Heart left ventricle (tissue), 13 donors: Measurements from ENCODE around the gene PPP4R1.

Experiments
- POLR2A ChIP-seq, 2 donors: fragments of 450-650 bp; IDR thresholded peaks; one replicate each; pipeline ENCODE4 v1.6.1; 2017; ENCODE audit warnings: antibody characterized with exemption in 2 of 2, mild to moderate bottlenecking in 2 of 2, moderate library complexity in 2 of 2
- TF ChIP-seq, protein P1 (sequence below), 12 donors: fragments of 200-600 bp; sonication (generic) in 4 of 12; IDR thresholded peaks; one replicate each; pipeline versions ENCODE4 v1.5.0 to v1.8.0; 2018 to 2022; ENCODE audit warnings: antibody characterized with exemption in 12 of 12, mild to moderate bottlenecking in 5 of 12
- donor health status: ischemic (EF 13 %, LVEDD 7.1; RV severe dilation, severe dysfunction).
- donor health status: DM: no; HTN: yes; CAD: no.
- donor health status: DM: no; HTN: no; CAD: no.
- donor health status: ischemic (EF 25% LVEDD 6.9; RV normal size, moderate dysfunction).
- donor health status: ischemic (EF 25% LVEDD 5.7; RV mildly dilated, moderate dysfunction).
- donor health status: ischemic (EF 35%, LVEDD 5.7; RV mildly dilated, moderate dysfunction).
- donor health status: nonischemic (EF 11% LVEDD 7.7; RV severe dilation, severe dysfunction).
- donor health status: DM: yes; HTN: yes; CAD: no.
- donor health status: PGD.
- donor health status: ischemic (EF 29% LVEDD 5.4; RV normal size, mild dysfunction).
- donor health status: nonischemic (EF 23%, LVEDD 6.1; RV moderate dilation, normal function).

DNA sequence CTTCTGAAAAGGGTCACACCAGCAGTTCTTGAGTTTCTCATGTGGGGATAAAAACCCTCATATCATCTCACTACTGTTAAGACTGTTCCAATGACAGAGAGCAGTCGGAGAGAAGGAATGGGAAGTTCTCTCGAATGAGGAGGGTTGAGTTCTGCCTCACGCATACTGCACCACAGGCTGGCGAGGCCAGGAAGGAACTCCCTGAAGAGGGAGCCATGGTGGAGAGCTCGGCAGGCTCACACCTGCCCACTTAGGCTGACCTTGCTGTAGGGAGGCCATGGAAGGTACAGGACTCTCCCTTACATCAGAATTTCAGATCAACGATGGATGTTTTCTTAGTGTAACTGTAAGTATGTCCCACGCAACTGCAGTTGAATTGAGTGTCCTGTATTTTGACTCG is 74.4 kb downstream of the PPP4R1 start:
- TF ChIP-seq, protein P1, sequence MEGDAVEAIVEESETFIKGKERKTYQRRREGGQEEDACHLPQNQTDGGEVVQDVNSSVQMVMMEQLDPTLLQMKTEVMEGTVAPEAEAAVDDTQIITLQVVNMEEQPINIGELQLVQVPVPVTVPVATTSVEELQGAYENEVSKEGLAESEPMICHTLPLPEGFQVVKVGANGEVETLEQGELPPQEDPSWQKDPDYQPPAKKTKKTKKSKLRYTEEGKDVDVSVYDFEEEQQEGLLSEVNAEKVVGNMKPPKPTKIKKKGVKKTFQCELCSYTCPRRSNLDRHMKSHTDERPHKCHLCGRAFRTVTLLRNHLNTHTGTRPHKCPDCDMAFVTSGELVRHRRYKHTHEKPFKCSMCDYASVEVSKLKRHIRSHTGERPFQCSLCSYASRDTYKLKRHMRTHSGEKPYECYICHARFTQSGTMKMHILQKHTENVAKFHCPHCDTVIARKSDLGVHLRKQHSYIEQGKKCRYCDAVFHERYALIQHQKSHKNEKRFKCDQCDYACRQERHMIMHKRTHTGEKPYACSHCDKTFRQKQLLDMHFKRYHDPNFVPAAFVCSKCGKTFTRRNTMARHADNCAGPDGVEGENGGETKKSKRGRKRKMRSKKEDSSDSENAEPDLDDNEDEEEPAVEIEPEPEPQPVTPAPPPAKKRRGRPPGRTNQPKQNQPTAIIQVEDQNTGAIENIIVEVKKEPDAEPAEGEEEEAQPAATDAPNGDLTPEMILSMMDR (IDR thresholded peaks at IDR 0.05) = no peak
- no peak for TF ChIP-seq POLR2A (IDR thresholded peaks at IDR 0.05)
